Brain microvascular endothelial cell (primary cell): Measurements from ENCODE around the gene PDZRN3.
A peak's percentile ranks its signal among the peaks of the same experiment; 100 is the strongest.

Source experiments
- DNase-seq: peaks from one replicate; pipeline ENCODE4 v3.0.0-alpha.2; 2020
- H3K27ac ChIP-seq: fragments of 250-450 bp; sonication (Bioruptor Pico); 2 replicates; pipeline ENCODE4 v1.5.1; 2020; ENCODE audit warnings: mild to moderate bottlenecking, moderate library complexity
- H3K27me3 ChIP-seq: fragments of 250-450 bp; sonication (Bioruptor Pico); replicated peaks from 2 replicates; pipeline ENCODE4 v1.5.1; 2020; ENCODE audit warnings: mild to moderate bottlenecking
- H3K36me3 ChIP-seq: fragments of 250-450 bp; sonication (Bioruptor Pico); replicated peaks from 2 replicates; pipeline ENCODE4 v1.5.1; 2020; ENCODE audit warnings: mild to moderate bottlenecking
- H3K4me3 ChIP-seq: 2 replicates; pipeline ENCODE4 v1.5.1; 2011; ENCODE audit warnings: low read depth, mild to moderate bottlenecking, control low read depth, low read length, moderate library complexity
- CTCF ChIP-seq: IDR thresholded peaks from 2 replicates; pipeline ENCODE4 v1.5.1; 2011; ENCODE audit warnings: low read depth, mild to moderate bottlenecking, moderate library complexity, low read length, control low read depth, inconsistent platforms; ENCODE audit errors: missing control alignments
- in situ Hi-C: cut with HindIII; loops from 2 replicates; pipeline ENCODE4 v1.10.0; 2017; ENCODE audit warnings: low sequenced_read_pairs, low pct_ligation_motif_present

The PDZRN3 gene

GRCh38 chr3:73378207-73378606 lies 246.5 kb downstream of the PDZRN3 start:
- DNase-seq: no peak
- Histone ChIP-seq H3K36me3 (no peaks in the 10 kb centered on the region), H3K27me3 (no peaks in the 10 kb centered on the region), H3K4me3 (no peak overlapping the region), H3K27ac (no peak overlapping the region)
- TF ChIP-seq CTCF: no peak
- in situ Hi-C loops: no loop called here

GRCh38 chr3:73365756-73366397 lies 258.9 kb downstream of the PDZRN3 start:
- TF ChIP-seq CTCF: no peak
- Histone ChIP-seq H3K27ac (no peak overlapping the region), H3K36me3 (no peaks in the 10 kb centered on the region), H3K27me3 (no peaks in the 10 kb centered on the region), H3K4me3 (no peak overlapping the region)
- peak; percentile 1 for DNase-seq
- in situ Hi-C loops: no loop called here

GRCh38 chr3:73364517-73364916 lies 260.2 kb downstream of the PDZRN3 start:
- Histone ChIP-seq H3K36me3 (no peaks in the 10 kb centered on the region), H3K27ac (no peak overlapping the region), H3K4me3 (no peak overlapping the region), H3K27me3 (no peaks in the 10 kb centered on the region)
- in situ Hi-C loops: no loop called here
- TF ChIP-seq CTCF: no peak
- no peak for DNase-seq

- no peak for DNase-seq
- H3K36me3 ChIP-seq: no peaks in the 10 kb centered on the region
- no peaks in the 10 kb centered on the region for H3K27me3 ChIP-seq
- in situ Hi-C loops: no loop called here
- no peak overlapping the region for H3K4me3 ChIP-seq
- no peak for TF ChIP-seq CTCF
- H3K27ac ChIP-seq: no peak overlapping the region
Measured at GRCh38 chr3:73363093-73363492, 261.6 kb downstream of the PDZRN3 start.

- no peak overlapping the region for H3K4me3 ChIP-seq
- H3K36me3 ChIP-seq: no peaks in the 10 kb centered on the region
- no peaks in the 10 kb centered on the region for H3K27me3 ChIP-seq
- DNase-seq: no peak
- no peak for TF ChIP-seq CTCF
- no peak overlapping the region for H3K27ac ChIP-seq
- in situ Hi-C loops: no loop called here
Measured at GRCh38 chr3:73361591-73361990, 263.1 kb downstream of the PDZRN3 start.

- no peaks in the 10 kb centered on the region for H3K27me3 ChIP-seq
- H3K27ac ChIP-seq: no peak overlapping the region
- no peaks in the 10 kb centered on the region for H3K36me3 ChIP-seq
- H3K4me3 ChIP-seq: no peak overlapping the region
- DNase-seq: no peak
- TF ChIP-seq CTCF: no peak
- in situ Hi-C loops: no loop called here
Measured at GRCh38 chr3:73353649-73354217, 271.0 kb downstream of the PDZRN3 start.
